Right lobe of liver (tissue), 6 donors: Measurements from ENCODE around the gene WNK1. TPM values are rescaled to one million over a fixed set of nuclear protein-coding genes. Genes with fewer than 3 reads are reported as not detected.
A peak's percentile ranks its signal among the peaks of the same experiment; 100 is the strongest.
"Not testable (repeated sequence)": the region's sequence is repeated elsewhere in the genome, so short reads cannot be mapped to it uniquely, and the experiment has no call there.

ENCODE experiments used
- ATAC-seq, 4 donors: fragments of 200-7000 bp; cut with Tn5 transposase; one replicate each; pipeline ENCODE4 v1.9.1; 2020; ENCODE audit warnings: mild to moderate bottlenecking in 4 of 4, moderate library complexity in 4 of 4
- DNase-seq, 3 donors: peaks; one replicate each; pipeline ENCODE4 v3.0.0-alpha.2; 2020
- H3K27ac ChIP-seq, 3 donors: fragments of 200-600 bp; one replicate each; pipeline ENCODE4 v1.8.0; 2022
- H3K27me3 ChIP-seq, 2 donors: fragments of 200-600 bp; one replicate each; pipeline ENCODE4 v1.8.0; 2022
- H3K36me3 ChIP-seq, 4 donors: fragments of 200-600 bp; sonication (generic) in 1 of 4; one replicate each; pipeline versions ENCODE4 v1.5.1 to v1.8.0; 2017 to 2022; ENCODE audit warnings: control low read depth in 1 of 4
- H3K4me1 ChIP-seq, 4 donors: fragments of 200-600 bp; sonication (generic) in 1 of 4; one replicate each; pipeline versions ENCODE4 v1.5.1 to v1.8.0; 2017 to 2022; ENCODE audit warnings: control low read depth in 1 of 4
- H3K4me3 ChIP-seq, 3 donors: fragments of 200-600 bp; one replicate each; pipeline ENCODE4 v1.8.0; 2022
- H3K9me3 ChIP-seq, 4 donors: fragments of 200-600 bp; sonication (generic) in 1 of 4; one replicate each; pipeline versions ENCODE4 v1.5.1 to v1.8.0; 2017 to 2022; ENCODE audit warnings: control low read depth in 1 of 4
- POLR2A ChIP-seq: fragments of 450-650 bp; IDR thresholded peaks from one replicate; pipeline ENCODE4 v1.6.1; 2017; ENCODE audit warnings: antibody characterized with exemption, mild to moderate bottlenecking
- WGBS: methylation state at CpG from one replicate; pipeline ENCODE4 v1.1.6; 2018; ENCODE audit warnings: low coverage, low lambda C conversion rate; ENCODE audit not compliant: insufficient coverage; ENCODE audit errors: missing lambda C conversion rate; 5-methylcytosine and 5-hydroxymethylcytosine counted together
- intact Hi-C, 2 donors: fragments of 100-400 bp; cut with DNase I; formaldehyde crosslinking; loops; one replicate each; pipeline versions ENCODE4 v1.11.2 to v1.14.1; 2022
- total RNA-seq, 6 experiments: library from RNA; depleted of rRNA in 2 of 6; stranded (reverse); fragments of >200 nt in 2 of 6; fragmentation: NEBNext Ultra II Directional in 3 of 6; extraction: Animal tissue kit (Norgen Biotek cat#: 25700) in 3 of 6; gene quantifications; one replicate each; pipeline versions ENCODE4 v1.1.0 to v1.2.4, GENCODE V29; 2016 to 2023
- TF ChIP-seq, protein P1 (sequence below), 4 donors: fragments of 200-600 bp in 3 of 4; fragments of 450-650 bp in 1 of 4; IDR thresholded peaks; one replicate each; pipeline versions ENCODE4 v1.5.1 to v1.8.0; 2016 to 2022; ENCODE audit warnings: antibody characterized with exemption in 4 of 4, mild to moderate bottlenecking in 2 of 4
- donor health status: DM: no; HTN: yes; CAD: no.
- donor health status: DM: no; HTN: no; CAD: no.
- donor health status: DM: no; HTN: no; CAD: no.
- donor health status: DM: no; HTN: yes; CAD: no.
- donor health status: DM: no; HTN: yes; CAD: no.

WNK1 gene
- total RNA-seq, 6 experiments from 2014 or later = 72.0 to 115 (median 93.1) TPM

DNA sequence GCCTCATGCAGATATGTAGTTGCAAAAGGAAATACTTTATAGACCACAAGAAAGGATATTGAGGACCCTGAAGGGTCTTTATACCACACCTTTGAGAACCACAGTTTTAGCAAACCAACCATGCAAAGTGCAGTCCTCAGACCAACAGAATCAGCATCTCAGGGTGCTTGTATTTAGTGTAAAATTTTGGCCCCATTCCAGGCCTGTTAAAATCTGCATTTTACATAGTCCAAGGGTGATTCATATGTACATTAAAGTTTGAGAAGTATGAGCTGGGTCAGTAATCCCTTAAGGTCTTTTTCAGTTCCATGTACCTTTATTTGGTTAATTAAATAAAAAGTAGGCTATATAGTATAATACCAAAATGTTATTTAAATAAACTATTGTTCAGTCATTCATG is 91.2 kb downstream of the WNK1 start:
- TF ChIP-seq, protein P1, sequence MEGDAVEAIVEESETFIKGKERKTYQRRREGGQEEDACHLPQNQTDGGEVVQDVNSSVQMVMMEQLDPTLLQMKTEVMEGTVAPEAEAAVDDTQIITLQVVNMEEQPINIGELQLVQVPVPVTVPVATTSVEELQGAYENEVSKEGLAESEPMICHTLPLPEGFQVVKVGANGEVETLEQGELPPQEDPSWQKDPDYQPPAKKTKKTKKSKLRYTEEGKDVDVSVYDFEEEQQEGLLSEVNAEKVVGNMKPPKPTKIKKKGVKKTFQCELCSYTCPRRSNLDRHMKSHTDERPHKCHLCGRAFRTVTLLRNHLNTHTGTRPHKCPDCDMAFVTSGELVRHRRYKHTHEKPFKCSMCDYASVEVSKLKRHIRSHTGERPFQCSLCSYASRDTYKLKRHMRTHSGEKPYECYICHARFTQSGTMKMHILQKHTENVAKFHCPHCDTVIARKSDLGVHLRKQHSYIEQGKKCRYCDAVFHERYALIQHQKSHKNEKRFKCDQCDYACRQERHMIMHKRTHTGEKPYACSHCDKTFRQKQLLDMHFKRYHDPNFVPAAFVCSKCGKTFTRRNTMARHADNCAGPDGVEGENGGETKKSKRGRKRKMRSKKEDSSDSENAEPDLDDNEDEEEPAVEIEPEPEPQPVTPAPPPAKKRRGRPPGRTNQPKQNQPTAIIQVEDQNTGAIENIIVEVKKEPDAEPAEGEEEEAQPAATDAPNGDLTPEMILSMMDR (IDR thresholded peaks at IDR 0.05) = no peak
- no peak for TF ChIP-seq POLR2A

DNA sequence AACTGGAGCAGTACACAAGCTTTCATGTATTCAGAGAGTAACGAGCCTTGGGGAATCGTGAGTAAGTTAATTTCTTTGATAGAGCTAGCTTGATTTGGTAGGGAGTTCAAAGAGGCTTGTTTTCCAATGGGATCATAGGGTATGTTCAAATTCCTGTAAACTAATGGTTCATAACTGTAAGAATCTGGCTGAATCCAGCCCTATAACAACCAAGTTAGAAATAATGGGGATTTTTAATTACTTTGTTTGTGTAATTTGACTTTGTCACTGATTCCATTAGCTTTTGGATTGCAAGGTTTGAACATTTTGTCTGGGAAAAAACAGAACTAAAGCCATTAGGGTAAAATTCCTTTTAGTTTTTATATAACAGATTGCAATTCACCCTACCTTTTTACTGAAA is 94.0 kb downstream of the WNK1 start:
- Histone ChIP-seq H3K9me3 (no peaks in the 10 kb centered on the region), H3K27ac (no peak overlapping the region), H3K36me3 (no peaks in the 10 kb centered on the region), H3K4me3 (no peak overlapping the region), H3K27me3 (no peaks in the 10 kb centered on the region), H3K4me1 (peaks cover 0 to 5% (median 4%) of the 10 kb centered on the region in 4 donors)
- ATAC-seq (no peak), DNase-seq (no peak)
- no peak for TF ChIP-seq POLR2A
- WGBS = 100% methylated on average over 2 of the region's 2 CpGs
- intact Hi-C loops = no loop called here

More for the DNA sequence above, 91.2 kb downstream of the WNK1 start:
- no peaks in the 10 kb centered on the region for H3K9me3 ChIP-seq
- H3K4me1 ChIP-seq = no peaks in the 10 kb centered on the region
- no peak for ATAC-seq
- H3K4me3 ChIP-seq = no peak overlapping the region
- no peak overlapping the region for H3K27ac ChIP-seq
- H3K27me3 ChIP-seq = no peaks in the 10 kb centered on the region
- intact Hi-C loops = no loop called here
- H3K36me3 ChIP-seq = no peaks in the 10 kb centered on the region
- no peak for DNase-seq

DNA sequence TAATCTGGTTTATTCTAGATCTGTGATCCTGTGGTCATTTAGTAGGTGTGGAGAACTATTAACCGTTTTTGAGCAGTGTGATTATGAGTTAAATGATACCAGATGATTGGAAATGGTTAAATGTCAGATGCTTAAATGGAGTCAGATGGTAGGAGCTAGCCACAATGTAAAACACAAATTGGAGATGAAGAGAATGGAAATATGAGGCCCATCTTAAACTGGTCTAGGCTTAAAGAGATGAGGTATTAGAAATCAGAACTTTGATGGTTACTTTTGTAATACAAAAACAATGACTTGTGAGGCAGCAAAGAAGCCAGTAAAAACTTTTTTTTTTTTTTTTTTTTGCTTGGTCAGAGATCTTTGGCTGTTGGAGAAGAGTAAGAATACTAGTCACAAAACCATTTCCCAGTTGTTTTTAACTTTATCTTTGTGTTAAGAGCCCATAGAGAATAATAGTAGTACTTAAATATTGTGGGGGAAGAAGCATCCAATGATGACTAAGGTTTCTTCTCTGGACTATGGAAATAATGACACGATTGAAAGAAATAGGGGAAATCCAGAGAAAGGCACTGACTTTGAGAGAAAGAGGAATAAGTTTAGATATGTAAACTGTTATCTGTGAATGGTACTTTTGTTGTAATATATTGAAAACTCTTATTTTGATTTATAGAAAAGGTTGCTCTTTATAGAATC is 95.9 kb downstream of the WNK1 start:
- WGBS = 50% methylated on average over 2 of the region's 2 CpGs
- DNase-seq = no peak
- Histone ChIP-seq H3K9me3 (no peaks in the 10 kb centered on the region), H3K27ac (no peak overlapping the region), H3K4me1 (peaks cover 0 to 8% (median 4%) of the 10 kb centered on the region in 4 donors), H3K4me3 (no peak overlapping the region), H3K36me3 (no peaks in the 10 kb centered on the region), H3K27me3 (no peaks in the 10 kb centered on the region)
- intact Hi-C loops = no loop called here
- peak in 1 of 4 donors; percentile 44 for ATAC-seq
- TF ChIP-seq, protein P1 (IDR thresholded peaks at IDR 0.05) = no peak
- no peak for TF ChIP-seq POLR2A

DNA sequence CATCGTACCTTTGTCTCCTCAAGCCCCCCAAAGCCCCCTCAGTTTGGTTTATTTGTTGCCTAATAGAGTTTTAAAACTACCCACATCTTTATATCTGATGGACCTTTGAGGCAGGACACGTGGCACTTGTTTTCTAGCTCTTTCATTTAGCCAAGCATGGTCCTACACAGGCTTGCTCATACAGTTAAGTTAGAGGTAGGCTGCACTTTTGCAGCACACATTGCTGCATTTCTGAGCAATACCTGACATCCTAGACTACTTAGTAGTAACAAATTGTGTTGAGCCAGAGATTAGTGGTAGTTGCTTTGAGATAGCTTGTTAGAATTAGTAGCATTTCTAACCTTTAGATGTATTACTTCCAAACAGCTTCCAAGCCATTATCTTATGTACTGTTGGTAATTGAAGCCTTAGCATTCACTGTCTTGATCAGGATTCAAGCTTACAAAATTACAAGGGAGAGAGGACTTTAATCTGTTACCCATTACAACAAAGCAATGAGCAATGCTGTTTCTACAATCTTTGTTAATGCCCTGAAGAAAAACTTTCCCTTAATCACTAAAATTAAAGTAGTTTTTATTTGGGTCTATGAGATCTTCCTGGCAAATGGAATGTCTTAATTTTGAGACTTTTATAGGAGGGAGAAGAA is 96.6 kb downstream of the WNK1 start:
- H3K9me3 ChIP-seq = no peaks in the 10 kb centered on the region
- DNase-seq = no peak
- peaks cover 0 to 8% (median 4%) of the 10 kb centered on the region in 4 donors for H3K4me1 ChIP-seq
- no peak for TF ChIP-seq POLR2A
- TF ChIP-seq, protein P1 (IDR thresholded peaks at IDR 0.05) = no peak
- WGBS = 74% methylated on average over 2 of the region's 2 CpGs
- intact Hi-C loops = no loop called here
- no peaks in the 10 kb centered on the region for H3K27me3 ChIP-seq
- H3K27ac ChIP-seq = no peak overlapping the region
- no peak overlapping the region for H3K4me3 ChIP-seq
- ATAC-seq = peak in 3 of 4 donors; percentile 30 to 59 (median 35)
- H3K36me3 ChIP-seq = no peaks in the 10 kb centered on the region

DNA sequence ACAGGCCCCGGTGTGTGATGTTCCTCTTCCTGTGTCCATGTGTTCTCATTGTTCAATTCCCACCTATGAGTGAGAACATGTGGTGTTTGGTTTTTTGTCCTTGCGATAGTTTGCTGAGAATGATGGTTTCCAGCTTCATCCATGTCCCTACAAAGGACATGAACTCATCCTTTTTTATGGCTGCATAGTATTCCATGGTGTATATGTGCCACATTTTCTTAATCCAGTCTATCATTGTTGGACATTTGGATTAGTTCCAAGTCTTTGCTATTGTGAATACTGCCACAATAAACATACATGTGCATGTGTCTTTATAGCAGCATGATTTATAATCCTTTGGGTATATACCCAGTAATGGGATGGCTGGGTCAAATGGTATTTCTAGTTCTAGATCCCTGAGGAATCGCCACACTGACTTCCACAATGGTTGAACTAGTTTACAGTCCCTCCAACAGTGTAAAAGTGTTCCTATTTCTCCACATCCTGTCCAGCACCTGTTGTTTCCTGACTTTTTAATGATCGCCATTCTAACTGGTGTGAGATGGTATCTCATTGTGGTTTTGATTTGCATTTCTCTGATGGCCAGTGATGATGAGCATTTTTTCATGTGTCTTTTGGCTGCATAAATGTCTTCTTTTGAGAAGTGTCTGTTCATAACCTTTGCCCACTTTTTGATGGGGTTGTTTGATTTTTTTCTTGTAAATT is 97.5 kb downstream of the WNK1 start:
- H3K4me1 ChIP-seq, H3K4me3 ChIP-seq, intact Hi-C loops, H3K27ac ChIP-seq, DNase-seq, ATAC-seq, H3K27me3 ChIP-seq, H3K36me3 ChIP-seq, H3K9me3 ChIP-seq: not testable (repeated sequence)
- WGBS = 100% methylated on average over 2 of the region's 4 CpGs
